RKO (cell line): ENCODE results near the gene FAM124B.
A peak's percentile ranks its signal among the peaks of the same experiment; 100 is the strongest.

Source experiments
- DNase-seq: peaks from one replicate; pipeline ENCODE4 v3.0.0-alpha.2; 2016; ENCODE audit warnings: low spot score

Gene FAM124B

GRCh38 chr2:224401641-224402342 lies at the start of gene FAM124B:
TSS of gene FAM124B (minus strand) at chr2:224402107. CDS start at chr2:224401768, 339 bp downstream.
- DNase-seq, result no peak

- DNase-seq, result peak; percentile 36
Measured at GRCh38 chr2:224449212-224450147, 47.6 kb upstream of the FAM124B start.

GRCh38 chr2:224448236-224448635 lies 46.3 kb upstream of the FAM124B start:
- DNase-seq, result no peak

- no peak for DNase-seq
Measured at GRCh38 chr2:224444783-224445182, 42.9 kb upstream of the FAM124B start.

GRCh38 chr2:224444021-224444420 lies 42.1 kb upstream of the FAM124B start:
- no peak for DNase-seq

- no peak for DNase-seq
Measured at GRCh38 chr2:224442071-224442967, 40.4 kb upstream of the FAM124B start.

GRCh38 chr2:224440988-224441387 lies 39.1 kb upstream of the FAM124B start:
- no peak for DNase-seq

GRCh38 chr2:224438726-224439125 lies 36.8 kb upstream of the FAM124B start:
- DNase-seq, result no peak

GRCh38 chr2:224436634-224437033 lies 34.7 kb upstream of the FAM124B start:
- DNase-seq, result no peak

- DNase-seq, result no peak
Measured at GRCh38 chr2:224434618-224435017, 32.7 kb upstream of the FAM124B start.

- no peak for DNase-seq
Measured at GRCh38 chr2:224433442-224433841, 31.5 kb upstream of the FAM124B start.

GRCh38 chr2:224432003-224432579 lies 30.2 kb upstream of the FAM124B start:
- peak; percentile 25 for DNase-seq

- DNase-seq, result no peak
Measured at GRCh38 chr2:224429441-224429810, 27.5 kb upstream of the FAM124B start.

- no peak for DNase-seq
Measured at GRCh38 chr2:224428787-224429440, 27.0 kb upstream of the FAM124B start.

GRCh38 chr2:224427471-224427870 lies 25.6 kb upstream of the FAM124B start:
- DNase-seq, result no peak

- DNase-seq, result no peak
Measured at GRCh38 chr2:224426656-224427055, 24.7 kb upstream of the FAM124B start.

GRCh38 chr2:224421065-224421464 lies 19.2 kb upstream of the FAM124B start:
- DNase-seq, result no peak

GRCh38 chr2:224417947-224418346 lies 16.0 kb upstream of the FAM124B start:
- no peak for DNase-seq

- DNase-seq, result no peak
Measured at GRCh38 chr2:224417361-224417729, 15.4 kb upstream of the FAM124B start.

GRCh38 chr2:224416656-224417360 lies 14.9 kb upstream of the FAM124B start:
- DNase-seq, result no peak

- no peak for DNase-seq
Measured at GRCh38 chr2:224413381-224413780, 11.5 kb upstream of the FAM124B start.
